Panc1 (cell line): ENCODE results near the gene PAGR1. TPM values are rescaled to one million over a fixed set of nuclear protein-coding genes. Genes with fewer than 3 reads are reported as not detected.

Source experiments
- ATAC-seq: fragments of 200-7000 bp; cut with Tn5 transposase; 2 replicates; pipeline ENCODE4 v1.9.1; 2020; ENCODE audit warnings: mild to moderate bottlenecking, moderate library complexity
- BruUV-seq: library from RNA; stranded (reverse); fragments of 400-500 nt; replicated peaks from 2 replicates; lab custom pipeline; 2021; lab: Mats Ljungman, UMichigan
- CTCF ChIA-PET: fragments of 300-600 bp; sonication (Branson Sonifier 250); formaldehyde crosslinking; loops from one replicate; lab custom pipeline; 2022; ENCODE audit warnings: antibody characterized with exemption; lab: Charles Lee
- POLR2A ChIA-PET: fragments of 300-600 bp; sonication (Branson Sonifier 250); formaldehyde crosslinking; loops from one replicate; lab custom pipeline; 2022; ENCODE audit warnings: antibody characterized with exemption; lab: Charles Lee
- DNase-seq: peaks from one replicate; pipeline ENCODE4 v3.0.0-alpha.2; 2010; ENCODE audit warnings: low read depth, low spot score
- H3K27ac ChIP-seq: 2 replicates; pipeline ENCODE4 v1.5.1; 2011; ENCODE audit warnings: mild to moderate bottlenecking, low read length, inconsistent platforms
- H3K27me3 ChIP-seq: fragments of 200-500 bp; sonication (Bioruptor generic); 2 replicates; pipeline ENCODE4 v1.6.0; 2014; ENCODE audit warnings: low read length, inconsistent platforms; ENCODE audit not compliant: control insufficient read depth, insufficient read depth
- H3K36me3 ChIP-seq: fragments of 200-500 bp; sonication (Bioruptor generic); 2 replicates; pipeline ENCODE4 v1.5.1; 2014; ENCODE audit warnings: inconsistent platforms, mild to moderate bottlenecking, low read length, moderate library complexity; ENCODE audit not compliant: control insufficient read depth, insufficient read depth
- H3K4me1 ChIP-seq: 2 replicates; pipeline ENCODE4 v1.5.1; 2011; ENCODE audit warnings: inconsistent platforms, mild to moderate bottlenecking, low read length, moderate library complexity; ENCODE audit not compliant: control insufficient read depth, insufficient read depth
- H3K4me3 ChIP-seq, 2 experiments: 2 replicates each; pipeline ENCODE4 v1.5.1; 2011 to 2012; ENCODE audit warnings: low read depth in 2 of 2, low read length in 2 of 2, mild to moderate bottlenecking in 2 of 2, inconsistent platforms in 1 of 2, moderate library complexity in 1 of 2
- H3K9me3 ChIP-seq: fragments of 200-500 bp; sonication (Bioruptor generic); 2 replicates; pipeline ENCODE4 v1.5.1; 2014; ENCODE audit warnings: low read depth, mild to moderate bottlenecking, inconsistent platforms, low read length, moderate library complexity; ENCODE audit not compliant: control insufficient read depth, insufficient read depth
- POLR2AphosphoS5 ChIP-seq: IDR thresholded peaks from 2 replicates; pipeline ENCODE4 v1.6.1; 2012; ENCODE audit warnings: mild to moderate bottlenecking, low read depth, low read length, moderate library complexity
- SIN3A ChIP-seq: IDR thresholded peaks from 2 replicates; pipeline ENCODE4 v1.6.1; 2012; ENCODE audit warnings: low read depth, mild to moderate bottlenecking, low read length, moderate library complexity, borderline replicate concordance; ENCODE audit not compliant: insufficient read depth
- TCF7L2 ChIP-seq: IDR thresholded peaks from 2 replicates; pipeline ENCODE4 v1.6.1; 2011; ENCODE audit warnings: mild to moderate bottlenecking, low read depth, low read length, inconsistent platforms
- in situ Hi-C: cut with HindIII; loops from 2 replicates; pipeline ENCODE4 v1.10.0; 2016; ENCODE audit warnings: low sequenced_read_pairs, low pct_unique_long_range_greater_than_20kb
- intact Hi-C: fragments of 100-400 bp; cut with micrococcal nuclease; formaldehyde crosslinking; loops from one replicate; pipeline ENCODE4 v1.10.0; 2022; ENCODE audit not compliant: unreplicated experiment
- total RNA-seq: library from RNA; stranded (reverse); gene quantifications from one replicate; pipeline ENCODE4 v1.2.1, GENCODE V29; 2021; ENCODE audit not compliant: unreplicated experiment
- TF ChIP-seq, protein P1 (sequence below): fragments of 450-650 bp; IDR thresholded peaks from 2 replicates; pipeline ENCODE4 v1.5.1; 2017; ENCODE audit warnings: mild to moderate bottlenecking
- TF ChIP-seq, protein P2 (sequence below), 2 experiments: IDR thresholded peaks; 2 replicates each; pipeline ENCODE4 v1.6.1; 2011 to 2012; ENCODE audit warnings: low read depth in 2 of 2, control low read depth in 1 of 2, low read length in 1 of 2, mild to moderate bottlenecking in 1 of 2, moderate library complexity in 1 of 2; ENCODE audit not compliant: insufficient read depth in 1 of 2

The PAGR1 gene
- total RNA-seq, 1 experiment from 2014 or later, result 42.5 TPM

DNA sequence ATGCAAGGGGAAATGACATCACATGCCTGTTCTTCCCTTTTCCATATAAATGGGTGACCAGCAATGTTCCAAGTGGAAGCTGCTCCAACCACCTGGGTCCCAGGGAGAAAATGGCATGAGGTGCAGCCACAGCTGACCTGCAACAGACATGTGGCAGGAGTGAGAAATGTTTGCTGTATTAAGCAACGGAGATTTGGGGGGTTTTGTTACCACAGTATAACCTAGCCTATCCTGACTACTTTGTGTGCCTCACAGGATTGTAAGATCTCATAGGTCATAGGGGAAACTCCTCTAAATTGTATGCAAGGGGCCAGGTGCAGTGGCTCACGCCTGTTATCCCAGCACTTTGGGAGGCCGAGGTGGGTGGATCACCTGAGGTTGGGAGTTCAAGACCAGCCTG, 35.0 kb downstream of the PAGR1 start:
- no peaks in the 10 kb centered on the region for H3K9me3 ChIP-seq
- H3K36me3 ChIP-seq, result no peaks in the 10 kb centered on the region
- no TSS peak for BruUV-seq
- intact Hi-C loops (no loop called here), in situ Hi-C loops (no loop called here)
- no peak for TF ChIP-seq SIN3A
- no peak for TF ChIP-seq POLR2AphosphoS5
- TF ChIP-seq, protein P1, sequence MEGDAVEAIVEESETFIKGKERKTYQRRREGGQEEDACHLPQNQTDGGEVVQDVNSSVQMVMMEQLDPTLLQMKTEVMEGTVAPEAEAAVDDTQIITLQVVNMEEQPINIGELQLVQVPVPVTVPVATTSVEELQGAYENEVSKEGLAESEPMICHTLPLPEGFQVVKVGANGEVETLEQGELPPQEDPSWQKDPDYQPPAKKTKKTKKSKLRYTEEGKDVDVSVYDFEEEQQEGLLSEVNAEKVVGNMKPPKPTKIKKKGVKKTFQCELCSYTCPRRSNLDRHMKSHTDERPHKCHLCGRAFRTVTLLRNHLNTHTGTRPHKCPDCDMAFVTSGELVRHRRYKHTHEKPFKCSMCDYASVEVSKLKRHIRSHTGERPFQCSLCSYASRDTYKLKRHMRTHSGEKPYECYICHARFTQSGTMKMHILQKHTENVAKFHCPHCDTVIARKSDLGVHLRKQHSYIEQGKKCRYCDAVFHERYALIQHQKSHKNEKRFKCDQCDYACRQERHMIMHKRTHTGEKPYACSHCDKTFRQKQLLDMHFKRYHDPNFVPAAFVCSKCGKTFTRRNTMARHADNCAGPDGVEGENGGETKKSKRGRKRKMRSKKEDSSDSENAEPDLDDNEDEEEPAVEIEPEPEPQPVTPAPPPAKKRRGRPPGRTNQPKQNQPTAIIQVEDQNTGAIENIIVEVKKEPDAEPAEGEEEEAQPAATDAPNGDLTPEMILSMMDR, result no peak
- TF ChIP-seq, protein P2, sequence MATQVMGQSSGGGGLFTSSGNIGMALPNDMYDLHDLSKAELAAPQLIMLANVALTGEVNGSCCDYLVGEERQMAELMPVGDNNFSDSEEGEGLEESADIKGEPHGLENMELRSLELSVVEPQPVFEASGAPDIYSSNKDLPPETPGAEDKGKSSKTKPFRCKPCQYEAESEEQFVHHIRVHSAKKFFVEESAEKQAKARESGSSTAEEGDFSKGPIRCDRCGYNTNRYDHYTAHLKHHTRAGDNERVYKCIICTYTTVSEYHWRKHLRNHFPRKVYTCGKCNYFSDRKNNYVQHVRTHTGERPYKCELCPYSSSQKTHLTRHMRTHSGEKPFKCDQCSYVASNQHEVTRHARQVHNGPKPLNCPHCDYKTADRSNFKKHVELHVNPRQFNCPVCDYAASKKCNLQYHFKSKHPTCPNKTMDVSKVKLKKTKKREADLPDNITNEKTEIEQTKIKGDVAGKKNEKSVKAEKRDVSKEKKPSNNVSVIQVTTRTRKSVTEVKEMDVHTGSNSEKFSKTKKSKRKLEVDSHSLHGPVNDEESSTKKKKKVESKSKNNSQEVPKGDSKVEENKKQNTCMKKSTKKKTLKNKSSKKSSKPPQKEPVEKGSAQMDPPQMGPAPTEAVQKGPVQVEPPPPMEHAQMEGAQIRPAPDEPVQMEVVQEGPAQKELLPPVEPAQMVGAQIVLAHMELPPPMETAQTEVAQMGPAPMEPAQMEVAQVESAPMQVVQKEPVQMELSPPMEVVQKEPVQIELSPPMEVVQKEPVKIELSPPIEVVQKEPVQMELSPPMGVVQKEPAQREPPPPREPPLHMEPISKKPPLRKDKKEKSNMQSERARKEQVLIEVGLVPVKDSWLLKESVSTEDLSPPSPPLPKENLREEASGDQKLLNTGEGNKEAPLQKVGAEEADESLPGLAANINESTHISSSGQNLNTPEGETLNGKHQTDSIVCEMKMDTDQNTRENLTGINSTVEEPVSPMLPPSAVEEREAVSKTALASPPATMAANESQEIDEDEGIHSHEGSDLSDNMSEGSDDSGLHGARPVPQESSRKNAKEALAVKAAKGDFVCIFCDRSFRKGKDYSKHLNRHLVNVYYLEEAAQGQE (IDR thresholded peaks at IDR 0.05; ENCODE audit: insufficient read depth in 1 of 2, low read depth in 2 of 2, low read length in 1 of 2), result no peak
- no peak for TF ChIP-seq TCF7L2
- no peak overlapping the region for H3K27ac ChIP-seq
- ATAC-seq (no peak), DNase-seq (no peak)
- H3K4me1 ChIP-seq, result no peaks in the 10 kb centered on the region
- CTCF ChIA-PET, result interaction anchor here (0.7 kb wide), 1 partner anchor 149 kb away, joined by 7 read pairs; no protein-coding TSS in a partner anchor
- H3K4me3 ChIP-seq, result no peak overlapping the region
- POLR2A ChIA-PET, result interaction anchor here (0.7 kb wide), 1 partner anchor 17 kb away, joined by 7 read pairs; no protein-coding TSS in a partner anchor
- no peaks in the 10 kb centered on the region for H3K27me3 ChIP-seq

DNA sequence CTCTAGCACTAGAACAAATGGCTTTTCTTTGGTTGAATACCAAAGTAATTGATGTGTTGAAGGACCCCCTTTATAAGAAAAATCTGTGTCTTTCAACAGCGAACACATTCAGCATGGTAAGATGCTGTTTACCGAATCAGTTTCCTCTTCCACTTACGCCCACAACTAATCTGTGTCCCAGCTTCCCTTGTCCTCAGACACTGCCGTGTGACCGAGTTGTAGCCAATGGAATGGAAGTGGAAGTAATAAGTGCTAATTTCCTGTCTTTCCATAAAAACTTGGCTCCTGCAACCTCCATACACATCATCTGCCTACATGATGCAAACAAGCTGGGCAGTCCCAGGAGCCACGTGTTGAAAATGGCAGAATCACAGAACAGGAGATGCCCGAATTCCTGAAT, 36.7 kb downstream of the PAGR1 start:
- in situ Hi-C loops, result no loop called here
- H3K27me3 ChIP-seq, result no peaks in the 10 kb centered on the region
- CTCF ChIA-PET, result no interaction called here
- H3K4me3 ChIP-seq, result no peak overlapping the region
- no peak for DNase-seq
- H3K9me3 ChIP-seq, result no peaks in the 10 kb centered on the region
- POLR2A ChIA-PET, result interaction anchor here (0.8 kb wide), 1 partner anchor 14 kb away, joined by 12 read pairs; no protein-coding TSS in a partner anchor
- ATAC-seq, result no peak
- no peak for TF ChIP-seq TCF7L2
- TF ChIP-seq, protein P1, result no peak
- no peak for TF ChIP-seq POLR2AphosphoS5
- no peak for TF ChIP-seq SIN3A
- TF ChIP-seq, protein P2 (IDR thresholded peaks at IDR 0.05; ENCODE audit: insufficient read depth in 1 of 2, low read depth in 2 of 2, low read length in 1 of 2), result no peak
- H3K4me1 ChIP-seq, result no peaks in the 10 kb centered on the region
- BruUV-seq, result no TSS peak
- no peaks in the 10 kb centered on the region for H3K36me3 ChIP-seq
- no peak overlapping the region for H3K27ac ChIP-seq
- intact Hi-C loops, result no loop called here
